MCF 10A (cell line): Measurements from ENCODE around the gene BCAS3. TPM values are rescaled to one million over a fixed set of nuclear protein-coding genes. Genes with fewer than 3 reads are reported as not detected.
"Not testable (repeated sequence)": the region's sequence is repeated elsewhere in the genome, so short reads cannot be mapped to it uniquely, and the experiment has no call there.

Experiments
- BruUV-seq: library from RNA; stranded (reverse); fragments of 400-500 nt; replicated peaks from 2 replicates; lab custom pipeline; 2021; lab: Mats Ljungman, UMichigan
- CTCF ChIA-PET: fragments of 300-600 bp; sonication (Branson Sonifier 250); formaldehyde crosslinking; extraction: SDS; loops from one replicate; lab custom pipeline; 2021; ENCODE audit warnings: antibody characterized with exemption, inconsistent platforms; lab: Yijun Ruan, JAX
- POLR2A ChIA-PET: fragments of 300-600, 350-650 bp; sonication (Branson Sonifier 250); formaldehyde crosslinking; extraction: SDS; loops from one replicate; lab custom pipeline; 2020; ENCODE audit warnings: antibody characterized with exemption, inconsistent platforms; lab: Yijun Ruan, JAX
- DNase-seq: peaks from one replicate; pipeline ENCODE4 v3.0.0-alpha.2; 2018; ENCODE audit not compliant: unreplicated experiment
- H3K27ac Mint-ChIP-seq: one replicate; pipeline ENCODE4 v1.8.0; 2022; ENCODE audit warnings: mild to moderate bottlenecking, low read depth, mixed read lengths; ENCODE audit not compliant: unreplicated experiment
- H3K27me3 Mint-ChIP-seq: one replicate; pipeline ENCODE4 v1.8.0; 2022; ENCODE audit warnings: mixed read lengths; ENCODE audit not compliant: insufficient read depth, unreplicated experiment
- H3K36me3 Mint-ChIP-seq: one replicate; pipeline ENCODE4 v1.8.0; 2022; ENCODE audit warnings: mild to moderate bottlenecking, moderate library complexity, mixed read lengths; ENCODE audit not compliant: insufficient read depth, unreplicated experiment
- H3K4me1 Mint-ChIP-seq: one replicate; pipeline ENCODE4 v1.8.0; 2022; ENCODE audit warnings: mixed read lengths; ENCODE audit not compliant: insufficient read depth, unreplicated experiment
- H3K4me3 Mint-ChIP-seq: one replicate; pipeline ENCODE4 v1.8.0; 2022; ENCODE audit warnings: mild to moderate bottlenecking, moderate library complexity, mixed read lengths; ENCODE audit not compliant: unreplicated experiment
- H3K9me3 Mint-ChIP-seq: one replicate; pipeline ENCODE4 v1.8.0; 2022; ENCODE audit warnings: mixed read lengths; ENCODE audit not compliant: unreplicated experiment
- CTCF ChIP-seq: fragments of 200-600 bp; IDR thresholded peaks from one replicate; pipeline ENCODE4 v1.8.0; 2022; ENCODE audit warnings: antibody characterized with exemption, mild to moderate bottlenecking; ENCODE audit not compliant: unreplicated experiment
- intact Hi-C: fragments of 100-400 bp; cut with micrococcal nuclease; formaldehyde crosslinking; loops from 2 replicates; pipeline ENCODE4 v1.14.1; 2022
- total RNA-seq: library from RNA; stranded (reverse); gene quantifications from 2 replicates; pipeline ENCODE4 v1.2.3, GENCODE V29; 2022

Gene BCAS3
- total RNA-seq, 1 experiment from 2014 or later, result 14.6 TPM

GRCh38 chr17:61005358-61005757 is 327.7 kb downstream of the BCAS3 start:
- no peaks in the 10 kb centered on the region for H3K9me3 Mint-ChIP-seq
- no TSS peak for BruUV-seq
- H3K4me1 Mint-ChIP-seq, result no peaks in the 10 kb centered on the region
- intact Hi-C loops, result loop anchor here (10.0 kb wide), 1 partner anchor 549 kb away; no protein-coding TSS in a partner anchor
- DNase-seq, result no peak
- ChIA-PET POLR2A (no interaction called here), CTCF (interaction anchor here (0.7 to 1.2 kb wide), 2 partner anchors 385 to 407 kb away, joined by 3 to 4 read pairs; no protein-coding TSS in a partner anchor)
- no peak overlapping the region for H3K27ac Mint-ChIP-seq
- no peak overlapping the region for H3K4me3 Mint-ChIP-seq
- no peak for TF ChIP-seq CTCF
- H3K36me3 Mint-ChIP-seq, result no peaks in the 10 kb centered on the region
- H3K27me3 Mint-ChIP-seq, result no peaks in the 10 kb centered on the region

GRCh38 chr17:61005958-61006357 is 328.3 kb downstream of the BCAS3 start:
- POLR2A ChIA-PET, DNase-seq, H3K36me3 Mint-ChIP-seq, H3K27ac Mint-ChIP-seq, CTCF ChIA-PET, BruUV-seq, H3K4me3 Mint-ChIP-seq, H3K4me1 Mint-ChIP-seq, H3K27me3 Mint-ChIP-seq, H3K9me3 Mint-ChIP-seq: not testable (repeated sequence)
- intact Hi-C loops, result loop anchor here (10.0 kb wide), 1 partner anchor 549 kb away; no protein-coding TSS in a partner anchor

- Mint-ChIP-seq H3K27ac (no peak overlapping the region), H3K27me3 (no peaks in the 10 kb centered on the region), H3K4me1 (no peaks in the 10 kb centered on the region), H3K4me3 (no peak overlapping the region), H3K36me3 (no peaks in the 10 kb centered on the region), H3K9me3 (no peaks in the 10 kb centered on the region)
- BruUV-seq, result no TSS peak
- no peak for TF ChIP-seq CTCF
- POLR2A ChIA-PET, result no interaction called here
- intact Hi-C loops, result loop anchor here (10.0 kb wide), 1 partner anchor 547 kb away; no protein-coding TSS in a partner anchor
- CTCF ChIA-PET, result interaction anchor here (0.6 to 0.7 kb wide), 2 partner anchors 40 to 393 kb away, joined by 3 read pairs; no protein-coding TSS in a partner anchor
- DNase-seq, result no peak
These were observed 330.3 kb downstream of the BCAS3 start for GRCh38 chr17:61007980-61008379.

- Mint-ChIP-seq H3K27ac (no peak overlapping the region), H3K4me3 (no peak overlapping the region), H3K27me3 (no peaks in the 10 kb centered on the region), H3K36me3 (no peaks in the 10 kb centered on the region), H3K4me1 (no peaks in the 10 kb centered on the region), H3K9me3 (no peaks in the 10 kb centered on the region)
- BruUV-seq, result no TSS peak
- DNase-seq, result peak; percentile 14
- no peak for TF ChIP-seq CTCF
- ChIA-PET CTCF (interaction anchor here (0.6 to 1.2 kb wide), 3 partner anchors 30 to 353 kb away, joined by 3 to 6 read pairs (median 4); no protein-coding TSS in a partner anchor), POLR2A (interaction anchor here (1.0 kb wide), 1 partner anchor 389 kb away, joined by 3 read pairs; no protein-coding TSS in a partner anchor)
- intact Hi-C loops, result loop anchor here (10.0 kb wide), 1 partner anchor 545 kb away; no protein-coding TSS in a partner anchor
These were observed 332.0 kb downstream of the BCAS3 start for GRCh38 chr17:61009663-61010062.
